Activated naive CD4-positive, alpha-beta T cell treated with Interleukin-2 at 50 U/mL for 16 hours (primary cell): Measurements from ENCODE around the gene NCCRP1.

ENCODE experiments used
- DNase-seq: peaks from one replicate; pipeline ENCODE4 v3.0.0-alpha.2; 2020

The NCCRP1 gene

GRCh38 chr19:39166571-39167391 lies 30.0 kb upstream of the NCCRP1 start:
- no peak for DNase-seq

GRCh38 chr19:39167461-39168257 lies 29.1 kb upstream of the NCCRP1 start:
- DNase-seq = no peak

- no peak for DNase-seq
These were observed 28.3 kb upstream of the NCCRP1 start for GRCh38 chr19:39168258-39169142.

GRCh38 chr19:39169143-39169810 lies 27.5 kb upstream of the NCCRP1 start:
- DNase-seq = no peak

GRCh38 chr19:39170386-39171231 lies 26.2 kb upstream of the NCCRP1 start:
- no peak for DNase-seq

GRCh38 chr19:39171479-39172465 lies 25.0 kb upstream of the NCCRP1 start:
- DNase-seq = no peak

- DNase-seq = no peak
These were observed 23.9 kb upstream of the NCCRP1 start for GRCh38 chr19:39172700-39173501.

- DNase-seq = no peak
These were observed 23.2 kb upstream of the NCCRP1 start for GRCh38 chr19:39173502-39173991.

- no peak for DNase-seq
These were observed 22.6 kb upstream of the NCCRP1 start for GRCh38 chr19:39174142-39174541.

GRCh38 chr19:39174558-39175544 lies 21.9 kb upstream of the NCCRP1 start:
- DNase-seq = no peak

- no peak for DNase-seq
These were observed 21.2 kb upstream of the NCCRP1 start for GRCh38 chr19:39175564-39175963.

GRCh38 chr19:39177110-39177699 lies 19.6 kb upstream of the NCCRP1 start:
- no peak for DNase-seq

- no peak for DNase-seq
These were observed 19.0 kb upstream of the NCCRP1 start for GRCh38 chr19:39177736-39178135.

GRCh38 chr19:39178296-39179006 lies 18.3 kb upstream of the NCCRP1 start:
- DNase-seq = no peak

- no peak for DNase-seq
These were observed 17.0 kb upstream of the NCCRP1 start for GRCh38 chr19:39179754-39180153.

GRCh38 chr19:39180749-39181148 lies 16.0 kb upstream of the NCCRP1 start:
- DNase-seq = no peak
